Measurements from ENCODE around the gene PRKCE. TPM values are rescaled to one million over a fixed set of nuclear protein-coding genes. Genes with fewer than 3 reads are reported as not detected.

The PRKCE gene
- total RNA-seq, 1 donor from 2014 or later = 12.0 TPM

GRCh38 chr2:45789317-45789716, 137.8 kb downstream of the PRKCE start:
- H3K4me1 Mint-ChIP-seq (ENCODE audit: low read depth) = no peaks in the 10 kb centered on the region
- no peak for TF ChIP-seq CTCF (IDR thresholded peaks at IDR 0.05)

GRCh38 chr2:45789961-45790723, 138.7 kb downstream of the PRKCE start:
- no peaks in the 10 kb centered on the region for H3K4me1 Mint-ChIP-seq (ENCODE audit: low read depth)
- DNase-seq (ENCODE audit: low spot score) = no peak
- H3K4me3 Mint-ChIP-seq (ENCODE audit: unreplicated experiment) = no peak overlapping the region
- H3K27me3 Mint-ChIP-seq (ENCODE audit: low read depth) = no peaks in the 10 kb centered on the region
- H3K9me3 Mint-ChIP-seq (ENCODE audit: low read depth) = no peaks in the 10 kb centered on the region
- H3K27ac Mint-ChIP-seq (ENCODE audit: unreplicated experiment) = no peak overlapping the region
- no peaks in the 10 kb centered on the region for H3K36me3 Mint-ChIP-seq (ENCODE audit: low read depth)
- TF ChIP-seq CTCF (IDR thresholded peaks at IDR 0.05) = no peak

More at GRCh38 chr2:45789317-45789716, 137.8 kb downstream of the PRKCE start:
- Mint-ChIP-seq H3K4me3 (ENCODE audit: unreplicated experiment) (no peak overlapping the region), H3K36me3 (ENCODE audit: low read depth) (no peaks in the 10 kb centered on the region), H3K9me3 (ENCODE audit: low read depth) (no peaks in the 10 kb centered on the region), H3K27ac (ENCODE audit: unreplicated experiment) (no peak overlapping the region), H3K27me3 (ENCODE audit: low read depth) (no peaks in the 10 kb centered on the region)
- DNase-seq (ENCODE audit: low spot score) = no peak

- no peak for TF ChIP-seq CTCF (IDR thresholded peaks at IDR 0.05)
- Mint-ChIP-seq H3K27ac (ENCODE audit: unreplicated experiment) (no peak overlapping the region), H3K27me3 (ENCODE audit: low read depth) (no peaks in the 10 kb centered on the region), H3K36me3 (ENCODE audit: low read depth) (no peaks in the 10 kb centered on the region), H3K4me1 (ENCODE audit: low read depth) (no peaks in the 10 kb centered on the region), H3K4me3 (ENCODE audit: unreplicated experiment) (no peak overlapping the region), H3K9me3 (ENCODE audit: low read depth) (no peaks in the 10 kb centered on the region)
- no peak for DNase-seq (ENCODE audit: low spot score)
Observed at GRCh38 chr2:45793305-45793962, 142.0 kb downstream of the PRKCE start.

GRCh38 chr2:45794134-45794617, 142.7 kb downstream of the PRKCE start:
- TF ChIP-seq CTCF (IDR thresholded peaks at IDR 0.05) = no peak
- Mint-ChIP-seq H3K36me3 (ENCODE audit: low read depth) (no peaks in the 10 kb centered on the region), H3K4me1 (ENCODE audit: low read depth) (no peaks in the 10 kb centered on the region), H3K9me3 (ENCODE audit: low read depth) (no peaks in the 10 kb centered on the region), H3K4me3 (ENCODE audit: unreplicated experiment) (no peak overlapping the region), H3K27me3 (ENCODE audit: low read depth) (no peaks in the 10 kb centered on the region), H3K27ac (ENCODE audit: unreplicated experiment) (no peak overlapping the region)
- DNase-seq (ENCODE audit: low spot score) = no peak

- DNase-seq (ENCODE audit: low spot score) = no peak
- TF ChIP-seq CTCF (IDR thresholded peaks at IDR 0.05) = no peak
- H3K4me3 Mint-ChIP-seq (ENCODE audit: unreplicated experiment) = no peak overlapping the region
- no peaks in the 10 kb centered on the region for H3K9me3 Mint-ChIP-seq (ENCODE audit: low read depth)
- no peaks in the 10 kb centered on the region for H3K4me1 Mint-ChIP-seq (ENCODE audit: low read depth)
- no peak overlapping the region for H3K27ac Mint-ChIP-seq (ENCODE audit: unreplicated experiment)
- H3K27me3 Mint-ChIP-seq (ENCODE audit: low read depth) = no peaks in the 10 kb centered on the region
- no peaks in the 10 kb centered on the region for H3K36me3 Mint-ChIP-seq (ENCODE audit: low read depth)
Observed at GRCh38 chr2:45796500-45796899, 145.0 kb downstream of the PRKCE start.
